GM13977 (cell line): Measurements from ENCODE around the gene ANKRD55.

Source experiments
- DNase-seq: peaks from one replicate; pipeline ENCODE4 v3.0.0; 2012; ENCODE audit warnings: low spot score
- in situ Hi-C: fragments of 300-500 bp; cut with MboI; formaldehyde crosslinking; loops from one replicate; pipeline ENCODE4 v1.12.0; 2022; ENCODE audit warnings: low sequenced_read_pairs, low pct_unique_long_range_greater_than_20kb, mixed read lengths, inconsistent platforms; ENCODE audit not compliant: unreplicated experiment
- TF ChIP-seq, protein P1 (sequence below): IDR thresholded peaks from 2 replicates; pipeline ENCODE4 v1.5.1; 2012; ENCODE audit warnings: mild to moderate bottlenecking, control low read depth; ENCODE audit not compliant: insufficient read depth; ENCODE audit errors: extremely low read depth, missing control alignments

ANKRD55 gene

DNA sequence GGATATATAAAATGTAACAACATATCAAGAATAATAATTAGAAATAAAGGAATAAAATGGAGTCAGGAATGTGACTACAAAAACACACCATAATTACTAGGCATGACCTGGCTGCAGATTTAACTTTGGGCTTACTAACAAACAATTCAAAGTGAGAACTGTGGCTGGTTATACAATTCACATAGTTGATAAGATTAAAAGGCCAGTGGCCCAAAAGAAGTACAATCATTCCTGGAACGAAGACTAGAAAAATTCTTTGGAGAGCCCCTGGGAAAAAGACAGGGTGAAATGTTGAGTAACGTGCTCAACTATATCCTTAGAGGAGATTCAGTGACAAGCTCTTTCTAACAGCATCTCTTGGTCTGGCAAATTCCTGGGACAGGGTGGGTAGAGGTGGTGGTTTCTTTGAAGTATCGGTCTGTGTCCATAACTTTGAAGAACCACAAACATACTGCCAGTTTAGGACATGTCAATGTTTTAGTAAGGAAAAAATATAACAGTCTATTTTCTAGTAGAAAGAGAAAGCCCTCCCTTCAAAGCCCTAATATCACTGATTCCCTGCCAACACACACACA is 163.4 kb downstream of the ANKRD55 start:
- TF ChIP-seq, protein P1, sequence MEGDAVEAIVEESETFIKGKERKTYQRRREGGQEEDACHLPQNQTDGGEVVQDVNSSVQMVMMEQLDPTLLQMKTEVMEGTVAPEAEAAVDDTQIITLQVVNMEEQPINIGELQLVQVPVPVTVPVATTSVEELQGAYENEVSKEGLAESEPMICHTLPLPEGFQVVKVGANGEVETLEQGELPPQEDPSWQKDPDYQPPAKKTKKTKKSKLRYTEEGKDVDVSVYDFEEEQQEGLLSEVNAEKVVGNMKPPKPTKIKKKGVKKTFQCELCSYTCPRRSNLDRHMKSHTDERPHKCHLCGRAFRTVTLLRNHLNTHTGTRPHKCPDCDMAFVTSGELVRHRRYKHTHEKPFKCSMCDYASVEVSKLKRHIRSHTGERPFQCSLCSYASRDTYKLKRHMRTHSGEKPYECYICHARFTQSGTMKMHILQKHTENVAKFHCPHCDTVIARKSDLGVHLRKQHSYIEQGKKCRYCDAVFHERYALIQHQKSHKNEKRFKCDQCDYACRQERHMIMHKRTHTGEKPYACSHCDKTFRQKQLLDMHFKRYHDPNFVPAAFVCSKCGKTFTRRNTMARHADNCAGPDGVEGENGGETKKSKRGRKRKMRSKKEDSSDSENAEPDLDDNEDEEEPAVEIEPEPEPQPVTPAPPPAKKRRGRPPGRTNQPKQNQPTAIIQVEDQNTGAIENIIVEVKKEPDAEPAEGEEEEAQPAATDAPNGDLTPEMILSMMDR, result no peak
- no peak for DNase-seq
- in situ Hi-C loops, result no loop called here

DNA sequence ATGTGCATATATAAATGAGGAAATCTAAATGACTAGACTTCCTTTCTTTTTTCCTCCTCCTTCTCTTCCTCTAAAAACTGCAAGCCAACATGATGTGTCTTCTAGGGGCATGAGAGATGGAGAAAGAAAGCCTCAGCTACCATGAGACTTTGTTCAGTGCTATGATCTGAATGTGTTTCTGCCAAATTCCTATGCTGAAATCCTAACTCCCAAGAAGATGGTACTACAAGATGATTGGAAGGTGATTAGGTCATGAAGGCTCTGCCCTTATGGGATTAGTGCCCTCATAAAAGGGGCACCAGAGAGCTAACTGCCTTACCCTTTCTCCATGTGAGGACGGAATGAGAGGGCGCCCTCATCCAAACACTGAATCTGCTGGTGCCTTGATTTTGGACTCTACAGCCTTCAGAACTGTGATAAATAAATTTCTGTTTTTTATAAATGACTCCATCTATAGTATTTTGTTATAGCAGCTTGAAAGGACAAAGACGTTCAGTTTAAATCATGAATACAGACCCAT is 166.1 kb downstream of the ANKRD55 start:
- TF ChIP-seq, protein P1, result no peak
- in situ Hi-C loops, result no loop called here
- DNase-seq, result no peak

DNA sequence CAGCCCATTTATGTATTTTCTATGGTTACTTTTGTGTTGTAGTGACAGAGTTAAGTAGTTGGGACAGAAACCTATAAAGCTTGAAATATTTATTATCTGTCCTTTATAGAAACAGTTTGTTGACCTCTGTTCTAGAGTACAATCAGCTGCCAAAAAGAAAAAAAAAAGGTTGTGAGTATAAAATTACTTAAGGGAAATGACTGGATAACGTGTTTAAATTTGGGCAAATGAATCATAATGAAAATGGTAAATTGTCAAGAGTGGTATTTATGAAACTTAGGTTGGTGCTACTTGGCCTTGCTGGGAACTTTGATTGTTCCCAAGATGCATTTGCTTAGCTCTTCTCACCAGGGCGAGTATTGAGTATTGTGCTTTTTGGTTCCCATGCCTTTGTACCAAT is 168.1 kb downstream of the ANKRD55 start:
- TF ChIP-seq, protein P1, result no peak
- in situ Hi-C loops, result no loop called here
- no peak for DNase-seq

DNA sequence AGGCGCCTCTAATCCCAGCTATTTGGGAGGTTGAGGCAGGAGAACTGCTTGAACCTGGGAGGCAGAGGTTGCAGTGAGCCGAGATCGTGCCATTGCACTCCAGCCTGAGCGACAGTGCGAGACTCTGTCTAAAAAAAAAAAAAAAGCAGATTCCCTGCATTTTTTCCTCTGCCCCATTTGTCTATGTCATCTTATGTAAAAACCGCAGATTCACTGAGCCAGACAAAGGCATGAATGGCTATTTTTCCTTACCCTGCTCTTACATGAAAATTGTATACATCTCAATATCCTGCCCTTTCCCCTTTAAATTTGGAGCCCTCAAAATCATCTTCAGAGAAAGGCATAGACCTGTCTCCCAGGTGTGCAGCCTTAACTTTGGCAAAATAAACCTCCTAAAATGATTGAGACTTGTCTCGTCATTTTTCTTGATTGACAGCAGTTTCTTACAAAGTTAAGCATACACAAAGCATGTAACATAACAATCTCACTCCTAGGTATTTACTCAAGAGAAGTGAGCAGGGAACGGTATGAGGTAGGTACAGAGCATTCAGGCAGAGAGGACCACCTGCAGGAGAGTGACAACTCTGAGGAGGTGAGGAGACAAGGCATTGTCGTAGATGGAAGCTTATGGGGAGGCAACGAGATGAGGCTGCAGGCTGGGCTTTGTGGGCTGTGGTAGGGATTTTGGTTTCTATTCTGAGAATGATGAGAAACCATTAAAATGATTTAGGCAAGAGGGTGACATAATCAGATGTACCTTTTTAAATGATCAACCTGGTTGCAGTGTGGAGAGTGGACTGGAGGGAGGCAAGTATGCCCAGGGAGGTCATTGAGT is 172.6 kb downstream of the ANKRD55 start:
- in situ Hi-C loops, result no loop called here
- no peak for DNase-seq
- TF ChIP-seq, protein P1, result no peak

DNA sequence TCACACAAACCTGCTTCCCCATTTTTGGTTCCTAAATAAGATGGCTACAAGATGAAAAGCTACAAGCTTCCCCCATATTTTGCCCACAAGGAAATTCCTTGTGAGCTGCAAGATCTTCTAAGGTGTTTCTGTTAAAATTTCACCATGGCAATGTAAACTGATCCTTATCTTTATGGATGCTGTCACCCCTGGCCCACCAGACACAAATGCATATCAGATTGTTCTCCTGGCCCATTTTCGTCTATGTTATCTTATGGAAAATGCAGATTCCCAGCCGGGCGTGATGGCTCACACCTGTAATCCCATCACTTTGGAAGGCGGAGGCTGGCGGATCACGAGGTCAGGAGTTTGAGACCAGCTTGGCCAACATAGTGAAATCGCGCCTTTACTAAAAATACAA is 173.3 kb downstream of the ANKRD55 start:
- in situ Hi-C loops, result no loop called here
- TF ChIP-seq, protein P1, result no peak
- DNase-seq, result no peak

DNA sequence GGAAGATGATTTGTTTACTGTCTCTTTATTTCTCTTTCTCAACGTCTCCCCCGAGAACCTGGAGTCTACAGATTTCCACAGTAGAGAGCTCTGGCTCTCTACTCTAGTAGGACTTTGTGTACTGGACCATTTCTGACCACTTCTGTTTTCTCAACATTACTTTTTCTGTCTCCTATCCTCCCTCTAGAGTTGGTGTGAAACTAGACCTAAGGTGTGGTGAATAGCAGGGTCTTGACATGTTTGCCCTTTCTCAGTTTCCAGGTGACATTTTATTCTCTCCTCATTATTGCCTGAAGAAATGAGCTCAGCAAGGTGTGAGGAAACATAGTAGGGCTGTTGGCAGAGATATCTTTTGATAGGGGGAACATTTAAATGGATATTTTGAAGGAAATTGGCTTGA is 176.3 kb downstream of the ANKRD55 start:
- in situ Hi-C loops, result no loop called here
- TF ChIP-seq, protein P1, result no peak
- DNase-seq, result peak; percentile 52
